ENCODE data around the gene OSBPL6.
A peak's percentile ranks its signal among the peaks of the same experiment; 100 is the strongest.
"Not testable (repeated sequence)": the region's sequence is repeated elsewhere in the genome, so short reads cannot be mapped to it uniquely, and the experiment has no call there.

OSBPL6 gene

DNA sequence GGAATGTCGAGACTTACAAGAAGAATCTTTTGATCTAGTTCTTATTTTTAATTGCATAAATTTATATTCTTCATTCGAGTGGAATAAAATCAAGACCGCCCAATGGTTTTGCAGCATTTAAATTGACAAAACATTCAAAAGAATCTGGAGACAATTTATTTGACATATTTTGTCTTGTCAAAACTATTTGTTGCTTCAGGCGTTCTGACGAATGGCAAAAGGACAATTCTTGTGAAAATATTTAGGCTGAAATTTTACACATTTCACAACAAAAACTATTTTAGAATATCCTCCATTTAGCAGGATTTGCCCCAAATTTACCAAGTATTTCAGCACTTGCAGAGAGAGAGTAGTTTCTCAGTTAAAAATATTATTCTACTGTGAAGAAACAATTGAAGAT, 214.9 kb downstream of the OSBPL6 start:
- H3K9me3 ChIP-seq (ENCODE audit: control insufficient read depth, insufficient read depth, low read length), result no peaks in the 10 kb centered on the region
- H3K27ac ChIP-seq (ENCODE audit: low read depth, low read length), result no peak overlapping the region
- H3K4me1 ChIP-seq (ENCODE audit: control insufficient read depth, low read length), result peaks cover 5% of the 10 kb centered on the region; the same call in 1 of the 2 replicates
- H3K9me2 ChIP-seq (replicated peaks; ENCODE audit: control insufficient read depth, low read length), result no peaks in the 10 kb centered on the region
- no peak overlapping the region for H3K4me2 ChIP-seq (ENCODE audit: low read length)
- H3K36me3 ChIP-seq (ENCODE audit: control insufficient read depth, low read length), result no peaks in the 10 kb centered on the region
- no peak for TF ChIP-seq EZH2phosphoT487 (IDR thresholded peaks at IDR 0.05; ENCODE audit: borderline replicate concordance, low read length)
- TF ChIP-seq, protein P1, sequence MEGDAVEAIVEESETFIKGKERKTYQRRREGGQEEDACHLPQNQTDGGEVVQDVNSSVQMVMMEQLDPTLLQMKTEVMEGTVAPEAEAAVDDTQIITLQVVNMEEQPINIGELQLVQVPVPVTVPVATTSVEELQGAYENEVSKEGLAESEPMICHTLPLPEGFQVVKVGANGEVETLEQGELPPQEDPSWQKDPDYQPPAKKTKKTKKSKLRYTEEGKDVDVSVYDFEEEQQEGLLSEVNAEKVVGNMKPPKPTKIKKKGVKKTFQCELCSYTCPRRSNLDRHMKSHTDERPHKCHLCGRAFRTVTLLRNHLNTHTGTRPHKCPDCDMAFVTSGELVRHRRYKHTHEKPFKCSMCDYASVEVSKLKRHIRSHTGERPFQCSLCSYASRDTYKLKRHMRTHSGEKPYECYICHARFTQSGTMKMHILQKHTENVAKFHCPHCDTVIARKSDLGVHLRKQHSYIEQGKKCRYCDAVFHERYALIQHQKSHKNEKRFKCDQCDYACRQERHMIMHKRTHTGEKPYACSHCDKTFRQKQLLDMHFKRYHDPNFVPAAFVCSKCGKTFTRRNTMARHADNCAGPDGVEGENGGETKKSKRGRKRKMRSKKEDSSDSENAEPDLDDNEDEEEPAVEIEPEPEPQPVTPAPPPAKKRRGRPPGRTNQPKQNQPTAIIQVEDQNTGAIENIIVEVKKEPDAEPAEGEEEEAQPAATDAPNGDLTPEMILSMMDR (IDR thresholded peaks at IDR 0.05; ENCODE audit: low read depth, low read length, poor library complexity, severe bottlenecking), result no peak
- H3K79me2 ChIP-seq (ENCODE audit: control insufficient read depth, low read length), result no peaks in the 10 kb centered on the region
- no peaks in the 10 kb centered on the region for H3K27me3 ChIP-seq (ENCODE audit: control insufficient read depth, low read length)
- no peak overlapping the region for H3K4me3 ChIP-seq (ENCODE audit: low read length)
- H4K20me1 ChIP-seq (ENCODE audit: control insufficient read depth, insufficient read depth, low read depth, low read length), result no peaks in the 10 kb centered on the region
- no peaks in the 10 kb centered on the region for H3F3A ChIP-seq (ENCODE audit: control insufficient read depth, insufficient read depth)

DNA sequence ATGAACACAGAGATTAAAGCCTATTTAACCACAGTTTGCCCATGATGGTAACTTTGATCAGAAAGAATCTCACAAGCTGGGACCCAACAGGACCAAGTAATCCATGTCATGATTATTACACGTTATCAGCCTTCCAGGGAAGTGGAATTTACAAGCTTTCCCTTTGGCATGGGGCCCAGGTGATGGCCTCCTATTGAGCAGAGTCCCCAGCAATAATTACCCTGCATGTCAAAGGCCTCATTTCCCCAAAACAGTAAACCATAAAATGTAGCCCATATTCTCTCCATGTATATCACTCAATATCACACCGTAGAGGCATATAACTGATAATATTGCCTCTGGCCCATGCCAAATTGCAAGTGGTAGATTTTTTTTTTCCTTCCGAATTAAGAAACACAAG, 217.7 kb downstream of the OSBPL6 start:
- peaks cover 15% of the 10 kb centered on the region for H3K4me1 ChIP-seq (ENCODE audit: control insufficient read depth, low read length)
- H3F3A ChIP-seq (ENCODE audit: control insufficient read depth, insufficient read depth), result no peaks in the 10 kb centered on the region
- H3K79me2 ChIP-seq (ENCODE audit: control insufficient read depth, low read length), result peaks cover 5% of the 10 kb centered on the region
- H3K27me3 ChIP-seq (ENCODE audit: control insufficient read depth, low read length), result no peaks in the 10 kb centered on the region
- H3K4me2 ChIP-seq (ENCODE audit: low read length), result no peak overlapping the region
- no peak overlapping the region for H3K4me3 ChIP-seq (ENCODE audit: low read length)
- H3K9me2 ChIP-seq (replicated peaks; ENCODE audit: control insufficient read depth, low read length), result no peaks in the 10 kb centered on the region
- no peak overlapping the region for H3K27ac ChIP-seq (ENCODE audit: low read depth, low read length)
- H3K36me3 ChIP-seq (ENCODE audit: control insufficient read depth, low read length), result no peaks in the 10 kb centered on the region
- TF ChIP-seq EZH2phosphoT487 (IDR thresholded peaks at IDR 0.05; ENCODE audit: borderline replicate concordance, low read length), result no peak
- TF ChIP-seq, protein P1 (IDR thresholded peaks at IDR 0.05; ENCODE audit: low read depth, low read length, poor library complexity, severe bottlenecking), result no peak
- no peaks in the 10 kb centered on the region for H4K20me1 ChIP-seq (ENCODE audit: control insufficient read depth, insufficient read depth, low read depth, low read length)
- H3K9me3 ChIP-seq (ENCODE audit: control insufficient read depth, insufficient read depth, low read length), result no peaks in the 10 kb centered on the region

DNA sequence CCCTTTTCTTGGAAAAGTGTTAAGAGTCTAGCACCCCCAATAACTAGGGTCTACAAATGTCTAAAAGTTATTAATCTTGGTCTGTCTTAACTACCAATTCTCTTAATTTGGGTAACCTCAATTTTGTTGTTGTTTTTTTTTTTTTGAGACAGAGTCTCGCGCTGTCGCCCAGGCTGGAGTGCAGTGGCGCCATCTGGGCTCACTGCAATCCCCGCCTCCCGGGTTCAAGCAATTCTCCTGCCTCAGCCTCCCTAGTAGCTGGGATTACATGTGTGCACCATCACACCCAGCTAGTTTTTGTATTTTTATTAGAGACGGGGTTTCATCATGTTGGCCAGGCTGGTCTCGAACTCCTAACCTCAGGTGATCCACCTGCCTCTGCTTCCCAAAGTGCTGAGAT, 218.1 kb downstream of the OSBPL6 start:
- peaks cover 15% of the 10 kb centered on the region for H3K4me1 ChIP-seq (ENCODE audit: control insufficient read depth, low read length)
- not testable (repeated sequence) for H3K79me2 ChIP-seq (ENCODE audit: control insufficient read depth, low read length); H3F3A ChIP-seq (ENCODE audit: control insufficient read depth, insufficient read depth); H3K4me2 ChIP-seq (ENCODE audit: low read length); H3K27ac ChIP-seq (ENCODE audit: low read depth, low read length); H3K36me3 ChIP-seq (ENCODE audit: control insufficient read depth, low read length); H3K9me2 ChIP-seq (replicated peaks; ENCODE audit: control insufficient read depth, low read length); H3K4me3 ChIP-seq (ENCODE audit: low read length); H3K9me3 ChIP-seq (ENCODE audit: control insufficient read depth, insufficient read depth, low read length); H3K27me3 ChIP-seq (ENCODE audit: control insufficient read depth, low read length); H4K20me1 ChIP-seq (ENCODE audit: control insufficient read depth, insufficient read depth, low read depth, low read length)

DNA sequence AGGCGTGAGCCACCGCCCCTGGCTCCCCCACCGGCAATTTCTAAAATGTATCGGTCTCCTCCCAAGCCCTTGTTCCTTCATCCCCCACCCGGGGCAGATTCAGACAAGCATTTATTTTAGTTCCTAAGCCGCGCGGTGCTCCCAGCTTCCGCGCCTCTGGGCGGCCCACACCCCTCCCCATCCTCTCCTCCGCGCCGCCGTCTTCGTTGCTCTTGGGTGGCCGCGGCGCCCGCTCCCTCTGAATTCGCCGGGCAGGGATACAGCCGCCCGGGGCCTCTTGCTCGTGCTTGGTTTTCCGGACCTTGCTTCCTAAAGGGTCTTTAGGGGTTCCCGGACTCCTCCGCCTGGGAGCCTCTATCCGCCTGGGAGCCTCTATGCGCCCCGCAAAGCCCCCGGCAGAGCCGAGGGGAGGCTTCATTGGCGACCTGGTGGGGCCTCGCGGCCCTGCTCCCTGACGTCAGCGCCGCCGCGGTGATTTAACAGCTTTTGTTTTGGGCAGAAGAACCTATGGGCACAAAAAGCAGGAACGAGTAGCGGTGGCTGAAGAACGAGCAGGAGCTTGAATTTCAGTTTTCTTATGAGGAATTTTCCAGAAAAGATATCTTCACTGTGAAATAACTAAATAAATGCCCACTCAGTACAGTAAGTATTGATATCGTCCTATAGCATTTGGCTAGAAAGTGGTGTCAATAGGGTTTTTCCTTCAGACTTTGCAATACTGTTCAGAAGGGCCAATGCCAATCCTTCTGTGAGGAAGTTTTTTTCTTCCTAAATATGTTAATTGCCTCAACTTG, 219.4 kb downstream of the OSBPL6 start:
- H3K9me2 ChIP-seq (replicated peaks; ENCODE audit: control insufficient read depth, low read length), result no peaks in the 10 kb centered on the region
- peak overlapping the region; percentile 7; the same call in 1 of the 2 replicates for H3K27ac ChIP-seq (ENCODE audit: low read depth, low read length)

More for the DNA sequence above, 219.4 kb downstream of the OSBPL6 start:
- Histone ChIP-seq H3K4me2 (ENCODE audit: low read length) (peak overlapping the region; percentile 73), H3K79me2 (ENCODE audit: control insufficient read depth, low read length) (peaks cover 5% of the 10 kb centered on the region), H3K36me3 (ENCODE audit: control insufficient read depth, low read length) (no peaks in the 10 kb centered on the region), H3K27me3 (ENCODE audit: control insufficient read depth, low read length) (no peaks in the 10 kb centered on the region), H3K4me1 (ENCODE audit: control insufficient read depth, low read length) (peaks cover 15% of the 10 kb centered on the region), H3F3A (ENCODE audit: control insufficient read depth, insufficient read depth) (no peaks in the 10 kb centered on the region), H4K20me1 (ENCODE audit: control insufficient read depth, insufficient read depth, low read depth, low read length) (no peaks in the 10 kb centered on the region), H3K9me3 (ENCODE audit: control insufficient read depth, insufficient read depth, low read length) (no peaks in the 10 kb centered on the region), H3K4me3 (ENCODE audit: low read length) (peak overlapping the region; percentile 77)
- no peak for TF ChIP-seq EZH2phosphoT487 (IDR thresholded peaks at IDR 0.05; ENCODE audit: borderline replicate concordance, low read length)
- TF ChIP-seq, protein P1 (IDR thresholded peaks at IDR 0.05; ENCODE audit: low read depth, low read length, poor library complexity, severe bottlenecking), result no peak
